Activated naive CD8-positive, alpha-beta T cell (primary cell): Measurements from ENCODE around the gene KLF3.

ENCODE experiments used
- H3K27ac Mint-ChIP-seq: one replicate; pipeline ENCODE4 v1.8.0; 2021; ENCODE audit warnings: mixed read lengths
- H3K27me3 Mint-ChIP-seq: one replicate; pipeline ENCODE4 v1.8.0; 2021; ENCODE audit warnings: mixed read lengths
- H3K36me3 Mint-ChIP-seq: one replicate; pipeline ENCODE4 v1.8.0; 2021; ENCODE audit warnings: mixed read lengths
- H3K4me1 Mint-ChIP-seq: one replicate; pipeline ENCODE4 v1.8.0; 2021; ENCODE audit warnings: low read depth, mixed read lengths
- H3K4me3 Mint-ChIP-seq: one replicate; pipeline ENCODE4 v1.8.0; 2021; ENCODE audit warnings: mild to moderate bottlenecking, mixed read lengths
- H3K9me3 Mint-ChIP-seq: one replicate; pipeline ENCODE4 v1.8.0; 2021; ENCODE audit warnings: low read depth, mixed read lengths

Gene KLF3

DNA sequence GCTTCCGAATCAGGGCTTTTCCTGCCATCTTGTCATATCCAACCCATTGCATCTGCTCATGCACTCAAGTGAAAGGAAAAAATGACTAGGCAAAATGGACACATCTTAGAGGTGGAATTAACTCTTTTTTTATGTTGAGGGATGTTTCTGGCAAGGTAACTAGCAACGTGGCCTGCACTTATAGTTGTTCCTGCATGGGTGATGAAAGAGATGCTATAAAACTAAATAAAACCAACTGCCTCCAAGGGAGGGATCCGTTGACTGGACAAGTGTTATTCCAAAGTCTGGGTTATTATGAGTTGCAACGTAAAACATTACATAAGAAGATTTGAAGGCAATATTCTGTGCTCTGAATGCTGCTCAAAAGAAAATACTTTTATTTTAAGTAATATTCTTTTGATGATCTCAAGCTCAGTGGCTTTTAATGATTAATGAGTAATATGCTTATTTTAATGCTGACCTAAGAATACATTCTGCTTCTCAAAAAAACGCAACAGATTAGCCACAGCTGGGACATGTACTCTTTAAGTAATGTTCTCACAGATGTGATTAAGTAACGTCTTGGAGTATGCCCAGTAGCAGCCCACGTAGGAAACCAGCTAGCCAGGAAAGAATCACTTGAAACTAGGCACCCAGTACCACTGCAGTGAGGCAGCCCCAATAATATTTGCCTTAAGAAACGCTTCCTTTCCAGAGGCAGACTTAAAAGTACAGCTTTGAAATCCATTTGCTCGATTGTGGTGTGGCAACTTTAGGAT lies 27.4 kb downstream of the KLF3 start:
- H3K27me3 Mint-ChIP-seq = no peaks in the 10 kb centered on the region

DNA sequence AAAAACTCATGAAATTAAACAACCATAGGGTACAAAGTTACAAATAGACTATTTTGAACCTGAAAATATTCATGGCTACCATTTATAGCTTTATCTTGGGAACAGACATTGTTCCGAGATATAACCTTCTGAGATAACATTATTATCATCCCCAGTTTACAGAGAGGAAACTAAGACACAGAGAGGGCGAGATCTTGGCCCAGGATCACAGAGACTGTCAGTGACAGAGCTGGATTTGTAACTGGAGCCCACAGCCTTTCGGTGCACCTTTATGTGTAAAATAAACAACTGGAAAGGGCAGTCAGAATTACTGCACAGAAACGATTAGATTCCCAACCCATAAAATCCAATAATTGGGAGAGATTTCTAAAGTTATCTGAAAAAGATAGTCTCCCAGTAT lies 28.4 kb downstream of the KLF3 start:
- Mint-ChIP-seq H3K4me3 (no peak overlapping the region), H3K4me1 (peaks cover 34% of the 10 kb centered on the region), H3K27ac (peak overlapping the region; percentile 41), H3K9me3 (no peaks in the 10 kb centered on the region), H3K27me3 (no peaks in the 10 kb centered on the region), H3K36me3 (peaks cover 24% of the 10 kb centered on the region)

More for the DNA sequence above, 27.4 kb downstream of the KLF3 start:
- Mint-ChIP-seq H3K4me3 (no peak overlapping the region), H3K9me3 (no peaks in the 10 kb centered on the region), H3K4me1 (peaks cover 44% of the 10 kb centered on the region), H3K27ac (no peak overlapping the region), H3K36me3 (peaks cover 19% of the 10 kb centered on the region)

DNA sequence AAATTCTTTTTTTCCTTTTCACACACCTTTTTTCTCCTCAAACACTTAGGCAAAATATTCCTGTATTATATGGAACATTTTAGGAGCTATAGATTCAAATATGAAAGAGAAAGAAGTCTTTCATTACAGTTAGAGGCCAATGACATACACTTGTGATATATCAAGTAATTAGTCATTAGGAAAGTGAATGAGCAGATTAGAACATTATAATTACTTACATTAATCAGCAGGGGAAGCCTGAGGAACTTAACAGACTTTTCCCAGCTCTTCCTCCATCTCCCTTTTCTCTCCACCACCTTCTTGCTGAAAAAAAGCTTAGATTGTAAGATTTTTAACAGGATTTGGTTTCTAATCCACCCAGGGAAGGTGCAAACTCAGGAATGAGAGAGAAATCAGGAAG lies 29.6 kb downstream of the KLF3 start:
- H3K27me3 Mint-ChIP-seq = no peaks in the 10 kb centered on the region
- no peak overlapping the region for H3K4me3 Mint-ChIP-seq
- H3K27ac Mint-ChIP-seq = peak overlapping the region; percentile 74
- H3K4me1 Mint-ChIP-seq = peaks cover 23% of the 10 kb centered on the region
- no peaks in the 10 kb centered on the region for H3K9me3 Mint-ChIP-seq
- peaks cover 20% of the 10 kb centered on the region for H3K36me3 Mint-ChIP-seq

DNA sequence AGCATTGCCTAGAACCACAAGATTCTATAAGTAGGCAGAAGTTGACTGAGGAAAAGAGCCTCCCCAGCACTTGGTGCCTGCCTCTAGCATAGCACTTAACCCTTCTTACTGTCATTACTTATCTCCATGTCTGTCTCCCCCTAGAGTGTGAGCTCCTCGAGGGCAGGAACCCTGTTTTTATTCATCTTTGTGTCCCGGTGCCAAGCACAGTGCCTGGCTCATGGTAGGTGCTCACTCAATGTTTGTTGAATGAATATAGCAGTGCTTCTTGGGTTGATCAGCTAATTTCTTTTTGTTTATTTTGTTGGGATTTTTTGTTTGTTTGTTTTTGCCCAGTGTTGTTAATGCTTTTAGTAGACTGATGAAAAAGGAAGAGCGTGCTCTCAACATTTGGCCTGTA lies 30.3 kb downstream of the KLF3 start:
- H3K27me3 Mint-ChIP-seq = no peaks in the 10 kb centered on the region
- peak overlapping the region; percentile 84 for H3K27ac Mint-ChIP-seq
- H3K9me3 Mint-ChIP-seq = no peaks in the 10 kb centered on the region
- peaks cover 18% of the 10 kb centered on the region for H3K4me1 Mint-ChIP-seq
- H3K36me3 Mint-ChIP-seq = peaks cover 23% of the 10 kb centered on the region
- no peak overlapping the region for H3K4me3 Mint-ChIP-seq

DNA sequence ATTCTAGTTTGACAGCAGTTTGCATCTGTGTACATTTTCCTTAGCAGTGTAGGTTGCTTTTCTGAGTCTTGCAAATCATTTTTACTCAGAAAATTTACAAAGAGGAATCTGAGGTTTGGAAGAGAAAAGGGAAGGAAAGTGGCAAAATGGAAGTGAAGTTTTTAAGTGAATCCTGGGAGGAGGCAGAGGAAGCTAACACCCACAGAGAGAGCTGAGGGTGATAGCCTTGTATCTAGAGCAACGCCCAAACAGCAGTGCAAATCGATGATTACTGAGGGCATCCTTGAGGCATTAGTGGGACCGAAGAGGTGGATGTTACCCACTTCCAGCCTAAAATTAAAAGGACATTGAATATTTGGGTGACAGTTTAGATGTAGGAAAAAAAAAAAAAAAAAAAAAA lies 31.8 kb downstream of the KLF3 start:
- H3K36me3 Mint-ChIP-seq = peaks cover 18% of the 10 kb centered on the region
- H3K4me1 Mint-ChIP-seq = peaks cover 12% of the 10 kb centered on the region
- no peak overlapping the region for H3K4me3 Mint-ChIP-seq
- peak overlapping the region; percentile 58 for H3K27ac Mint-ChIP-seq
- H3K27me3 Mint-ChIP-seq = no peaks in the 10 kb centered on the region
- no peaks in the 10 kb centered on the region for H3K9me3 Mint-ChIP-seq

DNA sequence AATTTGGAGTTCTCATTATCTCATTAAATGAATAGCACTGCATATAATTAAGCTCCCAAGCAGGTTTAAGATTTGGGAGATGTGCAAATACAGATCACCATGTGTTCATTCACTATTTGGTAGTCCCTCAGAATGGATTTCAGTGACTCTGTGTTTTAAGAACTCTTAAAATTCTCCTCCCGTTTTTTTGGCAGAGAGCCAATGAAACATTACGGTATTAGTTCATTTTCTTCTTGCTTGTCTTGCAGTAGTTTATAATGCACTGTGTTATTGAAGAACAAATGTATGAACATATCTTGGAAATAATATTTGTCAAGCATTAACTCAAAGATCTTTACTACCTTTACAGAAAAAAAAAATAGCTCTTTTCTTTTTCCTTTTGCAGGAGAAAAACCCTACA lies 32.7 kb downstream of the KLF3 start:
- Mint-ChIP-seq H3K4me3 (no peak overlapping the region), H3K27ac (no peak overlapping the region), H3K9me3 (no peaks in the 10 kb centered on the region), H3K36me3 (peaks cover 18% of the 10 kb centered on the region), H3K27me3 (no peaks in the 10 kb centered on the region), H3K4me1 (peaks cover 12% of the 10 kb centered on the region)

DNA sequence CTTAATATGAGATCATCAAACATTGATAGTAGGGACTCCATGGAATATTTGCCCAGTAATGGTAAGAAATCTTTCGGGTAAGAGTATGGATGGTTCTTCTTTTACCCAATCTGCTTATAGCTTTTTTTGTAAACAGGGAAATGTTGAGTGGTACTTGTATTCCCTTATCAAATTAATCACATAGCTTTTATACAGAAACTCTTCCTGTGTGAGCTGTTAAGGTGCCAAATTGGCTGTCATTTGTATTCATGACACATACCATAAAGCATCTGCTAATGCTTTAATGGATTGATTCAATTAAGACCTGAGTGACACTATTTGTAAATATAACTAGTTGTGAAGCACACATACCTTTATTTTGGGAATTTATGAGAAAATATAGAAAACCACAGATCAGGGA lies 34.2 kb downstream of the KLF3 start:
- no peak overlapping the region for H3K4me3 Mint-ChIP-seq
- H3K27ac Mint-ChIP-seq = peak overlapping the region; percentile 12
- peaks cover 14% of the 10 kb centered on the region for H3K4me1 Mint-ChIP-seq
- no peaks in the 10 kb centered on the region for H3K9me3 Mint-ChIP-seq
- peaks cover 18% of the 10 kb centered on the region for H3K36me3 Mint-ChIP-seq
- no peaks in the 10 kb centered on the region for H3K27me3 Mint-ChIP-seq

DNA sequence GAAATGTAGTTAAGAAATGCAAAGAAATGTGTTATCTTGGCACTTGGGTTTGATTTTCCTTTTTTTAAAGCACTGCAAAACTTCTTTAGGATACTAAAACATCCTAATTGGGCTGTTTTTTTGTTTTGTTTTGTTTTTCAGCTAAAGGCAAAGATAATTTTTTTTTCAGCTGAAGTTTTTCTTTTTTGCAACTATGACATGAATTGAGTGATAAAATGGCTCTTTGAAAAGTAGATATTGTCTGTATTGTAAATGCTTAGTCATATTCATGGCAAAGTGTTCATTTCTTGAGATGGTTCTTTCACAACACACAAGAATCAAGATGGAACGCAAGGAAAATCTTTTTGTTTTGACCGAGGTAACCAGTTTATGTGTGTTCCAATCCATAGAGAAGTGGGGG lies 35.1 kb downstream of the KLF3 start:
- peaks cover 8% of the 10 kb centered on the region for H3K4me1 Mint-ChIP-seq
- H3K27ac Mint-ChIP-seq = peak overlapping the region; percentile 64
- peaks cover 13% of the 10 kb centered on the region for H3K36me3 Mint-ChIP-seq
- no peak overlapping the region for H3K4me3 Mint-ChIP-seq
- no peaks in the 10 kb centered on the region for H3K9me3 Mint-ChIP-seq
- H3K27me3 Mint-ChIP-seq = no peaks in the 10 kb centered on the region

DNA sequence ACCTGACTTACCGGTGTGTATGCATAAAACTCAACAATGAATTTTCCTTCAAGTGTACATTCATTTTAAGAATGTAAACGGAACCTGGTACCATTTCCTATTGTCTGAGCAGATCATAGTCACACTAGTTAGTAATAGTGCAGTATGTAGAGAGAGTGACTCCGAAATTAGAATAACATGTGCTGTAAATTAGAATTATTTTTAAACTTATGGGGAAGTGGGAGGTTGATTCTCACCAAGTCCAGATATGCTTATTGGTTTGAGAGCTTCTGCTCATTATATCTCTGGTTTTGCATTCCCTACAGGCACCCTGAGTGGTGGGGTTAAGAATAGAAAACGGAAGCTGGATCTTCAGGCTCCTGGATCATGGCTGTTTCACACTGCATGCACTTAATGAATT lies 39.6 kb downstream of the KLF3 start:
- Mint-ChIP-seq H3K9me3 (no peaks in the 10 kb centered on the region), H3K4me3 (no peak overlapping the region), H3K27ac (no peak overlapping the region), H3K36me3 (peaks cover 5% of the 10 kb centered on the region), H3K27me3 (peaks cover 1% of the 10 kb centered on the region), H3K4me1 (peaks cover 16% of the 10 kb centered on the region)

DNA sequence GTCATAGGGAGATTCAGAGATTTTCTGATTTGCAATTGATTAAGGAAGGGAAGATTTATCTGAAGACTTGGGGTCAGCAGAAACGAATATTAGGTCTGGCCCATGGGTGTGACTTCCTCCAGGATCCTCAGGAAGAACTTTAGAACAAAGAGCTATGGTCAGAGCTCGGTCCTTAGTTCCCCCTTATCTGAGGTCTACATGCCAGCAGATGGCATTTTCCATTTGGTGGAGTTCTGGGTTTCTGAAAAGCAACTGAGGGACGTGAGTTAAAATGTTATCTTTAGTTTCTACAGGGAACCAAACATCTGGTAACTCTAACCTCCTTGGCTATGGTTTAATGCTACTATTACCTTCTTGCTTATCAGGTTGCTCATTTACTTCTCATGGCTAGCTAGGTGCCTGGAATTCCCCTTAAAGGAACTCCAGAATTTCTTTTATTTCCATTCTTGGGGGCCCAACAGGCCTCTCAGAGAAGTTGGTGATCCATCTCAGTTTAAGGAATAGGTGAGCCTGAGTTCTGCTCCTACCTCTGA lies 40.7 kb downstream of the KLF3 start:
- H3K27me3 Mint-ChIP-seq = peaks cover 1% of the 10 kb centered on the region
- H3K9me3 Mint-ChIP-seq = no peaks in the 10 kb centered on the region
- H3K36me3 Mint-ChIP-seq = peaks cover 2% of the 10 kb centered on the region
- H3K27ac Mint-ChIP-seq = no peak overlapping the region
- peaks cover 16% of the 10 kb centered on the region for H3K4me1 Mint-ChIP-seq
- H3K4me3 Mint-ChIP-seq = no peak overlapping the region

DNA sequence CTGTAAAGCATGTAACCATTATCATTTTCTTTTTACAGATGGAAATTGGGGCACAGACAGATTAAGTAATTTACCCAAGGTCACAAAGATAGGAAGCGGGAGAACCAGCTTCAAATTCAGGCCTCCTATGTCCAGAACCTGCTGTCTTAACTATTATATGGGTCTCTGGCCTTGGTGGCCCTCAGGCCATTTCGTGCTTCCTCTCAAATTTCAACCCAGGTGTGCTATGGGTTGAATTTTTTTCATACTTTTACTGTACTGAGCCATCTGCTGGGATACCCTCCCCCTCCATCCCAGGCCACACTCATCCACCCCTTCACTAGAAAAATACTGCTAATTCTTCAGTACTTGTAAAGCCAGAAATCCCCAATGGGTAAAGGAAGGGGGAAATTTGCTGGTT lies 42.3 kb downstream of the KLF3 start:
- Mint-ChIP-seq H3K4me3 (no peak overlapping the region), H3K9me3 (no peaks in the 10 kb centered on the region), H3K27ac (no peak overlapping the region), H3K4me1 (peaks cover 16% of the 10 kb centered on the region), H3K27me3 (peaks cover 1% of the 10 kb centered on the region), H3K36me3 (peaks cover 2% of the 10 kb centered on the region)

DNA sequence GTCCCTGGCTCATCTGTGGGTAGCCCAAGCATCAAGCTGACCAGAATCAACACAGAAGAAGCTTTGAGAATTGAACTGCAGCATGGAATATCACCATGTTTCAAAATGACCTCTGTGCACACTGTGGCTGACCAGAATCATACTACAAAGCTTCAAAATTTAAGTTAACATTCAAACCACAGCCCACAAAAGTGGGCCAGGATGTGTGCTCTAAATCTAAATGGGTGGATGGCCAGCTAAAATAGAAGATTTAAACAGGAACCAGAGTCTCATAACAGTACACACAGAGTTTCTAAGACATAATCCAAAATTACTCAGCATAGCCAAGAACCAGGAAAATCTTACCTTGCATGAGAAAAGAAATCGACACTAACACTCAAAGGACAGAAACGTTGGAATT lies 46.1 kb downstream of the KLF3 start:
- Mint-ChIP-seq H3K36me3 (peaks cover 14% of the 10 kb centered on the region), H3K4me1 (peaks cover 12% of the 10 kb centered on the region), H3K27ac (no peak overlapping the region), H3K4me3 (no peak overlapping the region), H3K27me3 (peaks cover 3% of the 10 kb centered on the region), H3K9me3 (peaks cover 14% of the 10 kb centered on the region)

DNA sequence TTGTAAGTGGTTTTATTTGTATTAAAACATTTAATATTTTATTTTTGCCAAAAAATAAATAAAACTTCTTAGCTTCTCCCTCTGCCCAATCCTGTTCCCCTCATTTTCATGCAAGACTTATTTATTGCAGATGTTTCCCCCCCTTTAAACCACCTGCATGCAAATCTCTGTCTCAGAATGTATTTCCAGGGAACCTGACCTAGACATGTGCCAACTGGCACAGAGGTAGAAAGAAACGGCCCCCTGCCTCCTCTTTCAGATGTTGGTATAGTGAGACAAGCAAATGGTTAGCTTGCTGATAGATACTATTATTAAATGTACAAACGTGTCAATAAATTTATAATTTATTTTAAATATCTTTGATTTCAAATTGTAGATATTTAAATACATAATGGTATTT lies 47.1 kb downstream of the KLF3 start:
- peaks cover 15% of the 10 kb centered on the region for H3K36me3 Mint-ChIP-seq
- peaks cover 9% of the 10 kb centered on the region for H3K4me1 Mint-ChIP-seq
- no peak overlapping the region for H3K27ac Mint-ChIP-seq
- no peak overlapping the region for H3K4me3 Mint-ChIP-seq
- peaks cover 14% of the 10 kb centered on the region for H3K9me3 Mint-ChIP-seq
- peaks cover 2% of the 10 kb centered on the region for H3K27me3 Mint-ChIP-seq

DNA sequence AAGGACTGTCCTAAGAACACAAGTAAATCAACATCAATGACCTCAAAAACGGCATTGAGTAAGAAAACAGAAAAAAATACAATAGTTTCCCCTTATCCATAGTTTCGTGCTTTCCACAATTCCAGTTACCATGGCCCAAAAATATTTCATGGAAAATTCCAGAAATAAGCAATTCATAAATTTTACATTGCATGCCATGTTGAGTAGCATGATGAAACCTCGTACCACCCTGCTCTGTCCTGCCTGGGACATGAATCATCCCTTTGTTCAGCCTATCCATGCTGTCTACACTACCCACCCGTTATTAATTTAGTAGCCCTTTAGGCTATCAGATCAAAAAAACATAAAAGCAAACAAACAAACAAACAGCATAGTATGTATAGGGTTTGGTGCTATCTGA lies 51.1 kb downstream of the KLF3 start:
- Mint-ChIP-seq H3K4me1 (no peaks in the 10 kb centered on the region), H3K27me3 (peaks cover 2% of the 10 kb centered on the region), H3K36me3 (peaks cover 18% of the 10 kb centered on the region), H3K4me3 (no peak overlapping the region), H3K27ac (no peak overlapping the region), H3K9me3 (peaks cover 14% of the 10 kb centered on the region)

DNA sequence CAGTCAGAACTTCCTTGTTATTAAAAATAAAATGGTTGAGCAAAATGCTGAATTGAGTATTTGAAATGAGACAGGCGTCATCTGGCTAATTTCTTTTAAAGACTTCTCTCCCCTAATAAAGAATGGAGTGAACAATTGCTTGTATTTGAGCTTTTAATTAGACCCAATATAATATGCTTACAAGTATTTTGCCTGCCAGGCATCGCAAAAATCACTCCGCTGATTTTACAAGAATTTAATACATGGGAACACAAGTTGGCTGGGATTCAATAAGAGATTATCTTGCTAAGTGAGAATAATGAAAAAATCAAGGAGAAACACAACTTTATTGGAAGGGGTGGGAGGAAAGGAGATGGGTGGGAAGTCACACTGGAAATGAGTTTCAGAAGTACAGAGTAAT lies 52.3 kb downstream of the KLF3 start:
- H3K9me3 Mint-ChIP-seq = peaks cover 14% of the 10 kb centered on the region
- H3K4me3 Mint-ChIP-seq = no peak overlapping the region
- peaks cover 2% of the 10 kb centered on the region for H3K27me3 Mint-ChIP-seq
- no peak overlapping the region for H3K27ac Mint-ChIP-seq
- peaks cover 18% of the 10 kb centered on the region for H3K36me3 Mint-ChIP-seq
- no peaks in the 10 kb centered on the region for H3K4me1 Mint-ChIP-seq

DNA sequence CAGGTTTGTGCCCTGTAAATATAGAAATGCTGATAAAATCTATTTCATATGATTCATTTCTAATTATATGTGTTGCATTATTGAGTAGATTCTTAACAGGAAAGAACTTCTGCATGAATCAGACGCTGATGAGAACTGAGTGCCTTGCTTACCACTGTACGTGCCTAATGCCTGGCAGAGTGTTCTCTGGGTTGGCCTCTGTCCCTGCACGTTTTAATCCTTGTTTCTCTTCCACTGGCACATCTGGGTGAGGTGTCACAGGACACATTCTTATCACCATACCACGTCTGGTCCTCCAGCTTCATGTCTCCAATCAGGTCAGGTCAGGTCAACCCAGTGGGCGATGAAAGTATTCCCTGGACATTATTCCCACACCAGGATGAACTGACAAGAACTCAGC lies 53.6 kb downstream of the KLF3 start:
- peaks cover 13% of the 10 kb centered on the region for H3K36me3 Mint-ChIP-seq
- H3K27ac Mint-ChIP-seq = no peak overlapping the region
- no peaks in the 10 kb centered on the region for H3K4me1 Mint-ChIP-seq
- H3K27me3 Mint-ChIP-seq = peaks cover 2% of the 10 kb centered on the region
- H3K9me3 Mint-ChIP-seq = peaks cover 8% of the 10 kb centered on the region
- H3K4me3 Mint-ChIP-seq = no peak overlapping the region
